ENCODE results near the gene IFRD2.
"Not testable (repeated sequence)": the region's sequence is repeated elsewhere in the genome, so short reads cannot be mapped to it uniquely, and the experiment has no call there.

Gene IFRD2

GRCh38 chr3:50244813-50245212, 47.4 kb downstream of the IFRD2 start:
- not testable (repeated sequence) for DNase-seq

- DNase-seq, result no peak
Observed at GRCh38 chr3:50243543-50243895, 48.7 kb downstream of the IFRD2 start.

GRCh38 chr3:50242851-50243542, 49.2 kb downstream of the IFRD2 start:
- DNase-seq, result no peak

GRCh38 chr3:50242381-50242770, 49.9 kb downstream of the IFRD2 start:
- DNase-seq, result no peak

- DNase-seq, result no peak
Observed at GRCh38 chr3:50241713-50242380, 50.4 kb downstream of the IFRD2 start.

- DNase-seq, result no peak
Observed at GRCh38 chr3:50241163-50241562, 51.1 kb downstream of the IFRD2 start.

- DNase-seq, result no peak
Observed at GRCh38 chr3:50239649-50240048, 52.6 kb downstream of the IFRD2 start.

GRCh38 chr3:50238549-50239026, 53.6 kb downstream of the IFRD2 start:
- no peak for DNase-seq

- peak; percentile 82 for DNase-seq
Observed at GRCh38 chr3:50237754-50238548, 54.3 kb downstream of the IFRD2 start.
